Measurements from ENCODE around the gene DXO. TPM values are rescaled to one million over a fixed set of nuclear protein-coding genes. Genes with fewer than 3 reads are reported as not detected.

DXO gene
- total and polyA plus RNA-seq, 11 donors = 9.4 to 17.8 (median 12.8) TPM

DNA sequence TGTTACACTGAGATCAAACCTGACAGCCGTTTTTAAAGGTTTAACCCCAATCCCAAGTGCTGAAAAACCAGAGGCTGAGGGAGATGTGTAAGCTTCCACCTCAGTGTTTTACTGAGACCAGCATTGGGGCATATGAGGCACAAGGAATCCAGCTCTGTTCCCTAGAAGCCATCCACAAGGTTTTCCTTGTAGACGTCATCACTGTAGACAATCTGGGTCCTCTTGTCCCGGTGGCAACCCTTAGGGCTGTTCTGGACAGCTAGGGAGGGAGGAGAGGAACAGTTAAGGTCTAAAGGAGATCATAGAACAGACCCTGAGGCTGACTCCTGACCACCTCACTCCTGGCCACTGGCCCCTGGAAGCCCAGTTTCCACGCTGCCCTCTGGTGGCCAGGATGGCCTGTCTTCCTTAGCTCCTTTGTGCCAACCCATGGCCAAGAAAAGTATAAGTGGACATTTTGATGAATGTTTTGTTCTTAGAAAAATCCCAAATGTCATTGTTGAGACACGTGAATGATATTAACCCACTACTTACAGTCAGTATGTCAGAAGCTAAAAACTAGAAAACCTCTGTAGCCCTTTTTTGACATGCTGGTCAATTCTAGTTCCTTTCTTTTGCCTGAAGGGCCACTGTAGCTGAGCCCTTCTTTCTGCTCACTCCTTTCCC lies 19.7 kb downstream of the DXO start:
- DNase-seq (peak in 4 of 5 donors; percentile 49 to 73 (median 61)), ATAC-seq (peak in 3 of 4 donors; percentile 40 to 68 (median 66))
- peak overlapping the region in 2 of 12 donors; percentile 19 to 21 for H3K27ac ChIP-seq
- peaks cover 0 to 70% (median 60%) of the 10 kb centered on the region in 9 donors for H3K36me3 ChIP-seq
- H3K4me1 ChIP-seq = peaks cover 0 to 3% (median 0%) of the 10 kb centered on the region in 12 donors
- H3K27me3 ChIP-seq = no peaks in the 10 kb centered on the region
- TF ChIP-seq POLR2A (IDR thresholded peaks at IDR 0.05) (no peak), CTCF (IDR thresholded peaks at IDR 0.05) (peak; percentile 55 to 79 (median 70))
- intact Hi-C loops (cut with DNase I) = loop anchor here (1.0 to 10.0 kb wide), 8 partner anchors 47 to 407 kb away; partner anchors contain the start of genes LY6G5C (in 9 of the 10), ZBTB12 (in 5 of the 10), ATP6V1G2 (in 3 of the 10) and DDX39B (in 3 of the 10)
- WGBS, 4 donors = 50 to 67% (median 58%) methylated on average over 5 of the region's 5 CpGs
- H3K9me3 ChIP-seq = no peaks in the 10 kb centered on the region
- no peak overlapping the region for H3K4me3 ChIP-seq

GRCh38 chr6:31949926-31950548 lies 21.9 kb downstream of the DXO start:
- H3K27ac ChIP-seq = no peak overlapping the region
- peaks cover 0 to 47% (median 38%) of the 10 kb centered on the region in 9 donors for H3K36me3 ChIP-seq
- ATAC-seq = no peak
- no peaks in the 10 kb centered on the region for H3K9me3 ChIP-seq
- peaks cover 0 to 15% (median 0%) of the 10 kb centered on the region in 12 donors for H3K4me1 ChIP-seq
- H3K27me3 ChIP-seq = no peaks in the 10 kb centered on the region
- H3K4me3 ChIP-seq = no peak overlapping the region
- TF ChIP-seq CTCF (IDR thresholded peaks at IDR 0.05) (no peak), POLR2A (IDR thresholded peaks at IDR 0.05) (no peak)
- intact Hi-C loops (cut with DNase I) = loop anchor here (5.0 to 10.0 kb wide), 7 partner anchors 43 to 405 kb away; partner anchors contain the start of genes LY6G5C (in 7 of the 10), ZBTB12 (in 5 of the 10), ATP6V1G2 (in 3 of the 10) and DDX39B (in 3 of the 10)
- no peak for DNase-seq
- 77 to 86% (median 81%) methylated on average over 7 of the region's 7 CpGs for WGBS, 4 donors

DNA sequence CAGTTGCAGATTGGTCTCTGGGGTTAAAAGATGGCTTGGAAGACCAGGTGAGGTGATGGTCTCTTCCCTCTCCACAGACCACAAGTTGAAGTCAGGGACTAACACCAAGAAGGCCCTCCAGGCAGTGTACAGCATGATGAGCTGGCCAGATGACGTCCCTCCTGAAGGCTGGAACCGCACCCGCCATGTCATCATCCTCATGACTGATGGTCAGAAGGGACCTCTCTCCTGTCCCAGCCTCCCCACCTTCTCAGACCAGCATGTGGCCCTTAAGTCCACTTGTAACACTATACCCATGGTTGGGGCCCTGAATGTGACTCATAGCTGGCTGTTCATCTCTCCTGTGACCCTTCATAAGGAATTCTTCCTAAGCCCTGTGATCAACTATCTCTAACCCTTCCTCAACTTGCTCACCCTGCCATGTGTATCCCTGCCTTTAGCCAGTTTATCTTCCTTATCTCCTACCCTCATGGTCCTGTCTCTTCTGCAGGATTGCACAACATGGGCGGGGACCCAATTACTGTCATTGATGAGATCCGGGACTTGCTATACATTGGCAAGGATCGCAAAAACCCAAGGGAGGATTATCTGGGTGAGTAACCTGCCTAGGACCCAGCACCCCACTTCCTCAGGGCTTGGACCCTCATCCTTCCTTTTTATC lies 23.1 kb downstream of the DXO start:
- DNase-seq (no peak), ATAC-seq (no peak)
- Histone ChIP-seq H3K4me1 (peaks cover 0 to 17% (median 0%) of the 10 kb centered on the region in 12 donors), H3K9me3 (no peaks in the 10 kb centered on the region), H3K27me3 (peaks cover 0 to 3% (median 0%) of the 10 kb centered on the region in 9 donors), H3K36me3 (peaks cover 0 to 36% (median 26%) of the 10 kb centered on the region in 9 donors), H3K4me3 (no peak overlapping the region), H3K27ac (no peak overlapping the region)
- intact Hi-C loops (cut with DNase I) = loop anchor here in 1 of 10 donors (5.0 kb wide), 1 partner anchor 42 kb away; no protein-coding TSS in a partner anchor
- TF ChIP-seq POLR2A (IDR thresholded peaks at IDR 0.05) (no peak), CTCF (IDR thresholded peaks at IDR 0.05) (no peak)
- 84 to 89% (median 86%) methylated on average over 4 to 6 of the region's 6 CpGs for WGBS, 4 donors

Data from heart left ventricle (tissue), 16 donors.